ENCODE data around the gene RPL7A.
"Not testable (repeated sequence)": the region's sequence is repeated elsewhere in the genome, so short reads cannot be mapped to it uniquely, and the experiment has no call there.

RPL7A gene

DNA sequence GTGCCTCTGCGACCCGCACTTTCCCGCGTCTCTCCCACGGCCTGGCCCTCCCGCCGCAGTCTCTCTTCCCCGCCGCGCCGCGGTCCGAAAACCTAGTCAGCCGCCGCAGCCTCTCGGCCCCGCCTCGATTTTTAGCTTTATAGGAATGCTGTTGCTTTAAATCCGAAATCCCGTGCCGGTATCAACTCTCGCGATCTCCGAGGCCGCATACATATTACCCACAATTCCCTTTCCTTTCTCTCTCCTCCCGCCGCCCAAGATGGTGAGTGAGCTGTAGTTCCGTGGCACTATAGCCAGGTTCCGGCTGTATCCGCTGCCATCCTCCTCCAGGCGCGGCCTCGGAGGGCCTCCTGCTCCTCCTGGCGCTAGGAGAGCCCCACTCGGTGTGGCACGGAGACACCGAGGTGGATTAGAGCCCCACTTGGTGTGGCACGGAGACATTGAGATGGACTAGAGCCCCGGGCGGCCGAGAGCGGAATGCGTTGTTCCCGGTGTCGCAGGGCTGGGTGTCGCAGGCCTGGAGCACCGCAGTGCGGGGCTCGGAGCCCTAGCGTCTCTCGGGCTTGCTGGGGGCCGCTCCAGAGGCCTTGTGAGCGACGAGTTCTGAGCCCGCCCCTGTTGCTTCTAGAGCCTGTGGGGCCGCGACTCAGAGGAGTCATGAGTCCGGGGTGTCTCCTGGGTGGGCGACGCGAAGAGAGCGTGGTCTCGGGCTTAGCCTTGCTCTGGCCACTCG lies at the start of gene RPL7A, which contains the start of gene MED22:
Gene RPL7A, plus strand, starts transcription at position 234 of the 733 bp plus-strand sequence. Its CDS starts 26 bp downstream, at position 260.
Gene MED22, minus strand, starts transcription at position 147 of the 733 bp plus-strand sequence. CDS start 1,469 bp downstream, outside the sequence.
- DNase-seq = peak; percentile 92

DNA sequence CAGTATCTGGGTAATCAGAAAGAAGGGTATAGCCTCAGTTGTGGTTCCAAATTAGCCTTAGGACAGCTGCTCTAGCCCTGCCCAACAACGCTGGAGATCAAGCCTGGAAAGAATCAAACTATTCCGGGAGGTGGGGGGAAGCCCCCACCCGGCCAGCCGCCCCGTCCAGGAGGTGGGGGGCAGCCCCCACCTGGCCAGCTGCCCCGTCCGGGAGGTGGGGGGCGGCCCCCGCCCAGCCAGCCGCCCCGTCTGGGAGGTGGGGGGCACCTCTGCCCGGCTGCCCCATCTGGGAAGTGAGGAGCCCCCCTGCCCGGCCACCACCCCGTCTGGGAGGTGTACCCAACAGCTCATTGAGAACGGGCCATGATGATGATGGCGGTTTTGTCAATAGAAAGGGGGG lies 48.0 kb upstream of the RPL7A start:
- not testable (repeated sequence) for DNase-seq

DNA sequence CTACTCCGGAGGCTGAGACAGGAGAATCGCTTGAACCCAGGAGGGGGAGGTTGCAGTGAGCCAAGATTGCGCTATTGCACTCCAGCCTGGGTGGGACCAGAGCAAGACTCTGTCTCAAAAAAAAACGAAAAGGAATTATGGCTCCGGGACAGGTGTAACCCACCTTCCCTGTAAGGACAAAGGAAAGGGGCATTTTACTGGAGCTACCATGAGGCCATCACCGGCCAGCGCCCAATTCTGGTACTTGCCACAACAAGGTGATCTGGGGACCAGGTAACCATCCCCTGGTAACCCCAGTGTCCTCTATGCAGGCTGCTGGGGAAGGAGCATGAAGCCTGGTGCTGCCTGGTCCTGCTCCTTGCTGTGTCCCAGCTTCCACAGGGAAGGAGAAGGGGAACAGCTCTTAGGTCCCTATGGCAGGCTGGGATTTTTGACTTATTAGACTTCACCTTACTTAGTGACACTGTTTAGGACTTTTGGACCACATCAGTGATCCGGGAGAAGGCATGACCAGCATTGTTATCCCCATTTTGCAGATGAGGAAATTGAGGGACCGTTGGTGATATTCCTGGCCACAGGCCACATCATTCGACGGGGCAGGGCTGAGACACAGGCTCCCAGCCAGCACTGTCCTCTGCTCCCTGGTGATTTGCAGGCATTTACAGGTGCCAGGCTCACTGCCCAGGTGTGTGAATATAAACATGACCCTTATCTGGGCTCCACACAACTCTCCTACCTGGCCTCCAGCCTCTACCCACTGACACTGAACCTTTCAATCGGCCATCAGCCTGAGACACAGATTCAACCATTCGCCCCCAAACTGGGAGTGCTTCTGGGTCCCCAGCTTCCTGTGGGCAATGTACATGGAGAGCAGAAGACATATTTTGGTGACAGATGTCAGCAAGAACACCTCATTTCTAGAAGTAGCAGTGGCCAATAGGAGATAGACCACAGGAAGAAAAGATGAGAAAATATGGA lies 46.5 kb upstream of the RPL7A start:
- DNase-seq = no peak

DNA sequence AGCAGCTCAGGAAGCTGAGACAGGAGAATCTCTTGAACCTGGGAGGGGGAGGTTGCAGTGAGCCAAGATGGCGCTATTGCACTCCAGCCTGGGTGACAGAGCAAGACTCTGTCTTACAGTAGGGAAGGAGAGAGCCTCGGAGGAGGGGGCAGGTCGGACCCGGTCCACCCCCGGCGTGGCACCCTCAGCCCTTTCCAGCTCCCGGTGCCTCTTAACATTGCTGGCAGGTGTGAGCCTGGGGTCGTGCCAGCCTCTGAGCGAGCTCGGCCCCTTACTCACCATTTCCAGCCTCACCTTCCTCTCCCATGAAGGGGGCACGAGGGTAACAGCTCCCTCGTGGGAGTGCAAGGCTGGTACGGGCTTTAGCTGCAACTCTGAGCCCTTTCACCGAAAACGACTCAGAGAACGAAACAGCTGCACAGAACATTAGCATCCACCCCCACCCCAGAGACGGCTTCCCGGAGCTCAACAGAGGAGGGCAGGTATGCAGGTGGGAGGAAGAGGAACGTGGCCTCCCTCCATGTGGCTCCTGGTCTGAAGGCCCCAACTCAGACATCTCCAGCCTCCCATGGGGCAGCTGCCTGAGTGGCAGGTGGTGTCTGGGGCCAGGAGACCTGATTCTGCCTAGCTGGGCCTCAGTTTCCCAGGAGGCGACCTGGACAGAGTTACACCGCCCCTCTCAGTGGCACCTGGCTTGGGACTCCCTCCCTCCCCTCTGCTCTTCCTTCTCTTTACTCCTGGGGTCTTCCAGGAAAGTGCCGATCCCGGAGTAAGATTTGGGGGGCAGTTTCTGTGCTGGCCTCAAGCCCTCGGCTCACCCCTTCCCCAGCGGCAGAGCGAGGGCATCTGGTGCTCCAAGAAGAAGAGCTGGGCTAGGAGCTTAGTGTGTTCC lies 44.5 kb upstream of the RPL7A start:
- DNase-seq = no peak

DNA sequence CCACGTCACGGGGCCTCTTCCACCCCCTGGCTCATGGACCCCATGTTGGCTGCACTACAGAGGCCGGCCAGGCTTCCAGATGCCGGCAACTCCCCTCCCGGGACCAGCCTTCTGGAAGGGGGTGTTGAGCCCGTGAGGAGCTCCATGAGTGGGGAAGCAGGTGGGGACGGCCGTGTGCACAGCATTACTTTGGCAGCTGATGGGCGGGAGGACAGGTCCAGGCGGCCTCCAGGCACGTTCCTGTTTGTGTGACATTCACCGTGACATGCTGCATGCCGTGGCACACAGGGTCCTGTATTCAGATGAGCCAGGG lies 43.9 kb upstream of the RPL7A start:
- no peak for DNase-seq

DNA sequence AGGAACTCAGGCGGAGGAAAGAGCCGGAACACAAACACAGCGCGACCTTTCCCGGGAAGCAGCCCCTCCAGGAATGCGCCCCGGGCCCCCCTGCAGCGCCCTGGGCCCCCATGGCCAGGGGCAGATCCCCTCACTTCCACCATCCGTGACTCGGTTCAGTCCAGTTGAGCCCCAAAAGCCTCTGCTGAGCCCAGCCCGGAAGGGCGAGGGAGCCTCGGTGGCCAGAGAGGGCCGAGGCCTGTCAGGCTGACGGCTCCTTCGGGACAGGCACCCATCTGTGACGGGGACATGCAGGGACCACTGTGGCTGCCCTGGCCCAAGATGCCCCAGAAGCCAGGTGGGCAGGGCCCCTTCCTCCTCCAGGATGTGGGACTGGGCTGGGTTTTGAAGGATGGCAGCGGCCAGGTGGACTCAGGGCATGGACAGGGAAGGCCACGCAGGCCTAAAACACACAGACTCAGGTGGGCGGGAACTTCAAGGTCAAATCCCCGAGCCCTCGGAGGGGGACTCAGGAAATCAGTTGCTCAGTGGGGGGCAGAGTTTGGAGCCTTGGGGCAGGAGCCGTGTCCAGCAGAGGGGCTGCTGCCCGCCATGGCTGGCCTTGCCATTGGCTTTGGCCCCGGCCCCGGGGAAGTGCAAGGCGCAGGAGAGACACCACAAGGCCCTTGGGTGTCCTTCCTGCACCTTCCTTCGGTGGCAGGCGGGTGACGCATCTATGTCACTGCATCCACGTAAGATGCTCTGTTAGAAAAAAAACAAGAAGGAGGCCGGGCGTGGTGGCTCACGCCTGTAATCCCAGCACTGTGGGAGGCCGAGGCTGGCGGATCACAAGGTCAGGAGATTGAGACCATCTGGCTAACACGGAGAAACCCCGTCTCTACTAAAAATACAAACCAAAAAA lies 43.3 kb upstream of the RPL7A start:
- DNase-seq = no peak

DNA sequence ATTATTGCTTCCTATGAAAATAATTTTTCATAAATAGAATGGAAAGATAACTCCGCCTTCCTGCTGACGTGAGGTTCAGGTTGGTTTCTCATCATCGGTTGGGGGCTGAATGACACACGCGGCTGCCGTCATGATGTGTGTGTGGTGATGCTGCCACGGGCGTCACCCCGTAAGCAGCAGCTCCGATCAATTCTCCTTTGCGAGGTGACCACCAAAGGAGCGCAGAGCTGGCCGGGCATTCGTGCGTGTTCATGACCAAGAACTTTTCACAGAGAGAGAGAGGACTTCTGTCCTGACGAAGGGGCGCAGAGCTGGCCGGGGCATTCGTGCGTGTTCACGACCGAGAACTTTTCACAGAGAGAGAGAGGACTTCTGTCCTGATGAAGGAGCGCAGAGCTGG lies 42.3 kb upstream of the RPL7A start:
- DNase-seq = no peak

DNA sequence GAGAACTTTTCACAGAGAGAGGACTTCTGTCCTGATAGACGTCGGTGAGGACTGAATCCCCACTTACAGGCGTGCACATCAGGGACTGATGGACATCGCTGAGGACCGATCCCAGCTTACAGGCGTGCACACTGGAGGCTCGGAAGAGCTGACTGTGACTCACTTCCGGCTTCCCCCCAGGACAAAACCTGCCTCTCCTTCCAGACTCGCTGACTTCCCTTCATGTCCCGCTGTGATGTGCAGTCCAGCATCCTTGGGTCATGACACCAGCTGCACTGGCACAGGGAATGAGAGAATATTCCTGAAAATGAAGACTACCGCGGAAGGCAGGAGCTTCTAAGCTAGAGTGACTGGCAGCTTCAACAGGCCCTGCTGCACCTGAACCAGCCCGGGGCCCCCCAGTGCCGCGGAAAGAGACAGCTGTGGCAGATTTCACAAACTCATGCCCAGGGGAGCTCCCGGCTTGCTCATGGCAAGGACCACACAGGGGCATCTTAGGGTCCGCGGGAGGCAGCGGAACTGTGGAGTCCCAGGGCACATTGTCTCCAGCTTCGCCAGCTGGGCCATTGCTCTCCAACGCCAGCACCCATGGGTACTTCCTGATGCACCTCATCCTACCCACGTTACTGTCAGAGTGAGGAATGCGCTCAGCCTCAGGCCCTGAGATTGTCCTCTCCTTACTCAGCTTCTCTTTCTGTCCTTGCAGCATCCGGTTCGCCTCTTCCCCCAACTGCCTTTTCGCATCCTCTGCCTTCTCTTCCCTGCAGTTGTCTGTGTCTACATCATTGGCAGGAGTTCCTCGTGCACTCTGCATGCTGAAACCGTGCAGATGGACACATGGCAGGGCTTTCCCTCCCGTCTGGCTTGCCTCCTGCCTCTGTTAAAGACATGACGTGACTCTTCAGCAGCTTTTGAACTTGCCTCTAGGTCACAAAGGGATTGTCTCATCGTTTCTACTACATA lies 41.5 kb upstream of the RPL7A start:
- DNase-seq = no peak

DNA sequence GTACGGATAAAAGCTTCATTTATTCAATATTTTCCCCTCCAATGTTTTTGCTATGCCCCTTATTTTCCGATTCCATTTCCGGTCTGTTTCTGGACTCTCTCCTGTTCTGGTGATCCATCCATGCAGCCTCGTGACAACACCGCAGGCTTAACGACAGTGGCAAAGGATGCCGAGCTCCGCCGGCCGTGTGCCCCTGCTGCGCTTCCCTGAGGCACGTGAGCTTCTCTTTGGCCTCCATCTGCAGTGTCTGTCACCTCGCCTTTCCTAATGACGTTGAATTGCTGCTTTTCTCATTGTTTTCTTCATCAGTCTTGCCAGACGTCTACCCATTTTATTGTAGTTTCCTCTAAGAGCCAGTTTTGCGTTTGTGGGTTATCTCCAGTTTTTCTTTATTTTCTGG lies 40.7 kb upstream of the RPL7A start:
- DNase-seq = no peak

DNA sequence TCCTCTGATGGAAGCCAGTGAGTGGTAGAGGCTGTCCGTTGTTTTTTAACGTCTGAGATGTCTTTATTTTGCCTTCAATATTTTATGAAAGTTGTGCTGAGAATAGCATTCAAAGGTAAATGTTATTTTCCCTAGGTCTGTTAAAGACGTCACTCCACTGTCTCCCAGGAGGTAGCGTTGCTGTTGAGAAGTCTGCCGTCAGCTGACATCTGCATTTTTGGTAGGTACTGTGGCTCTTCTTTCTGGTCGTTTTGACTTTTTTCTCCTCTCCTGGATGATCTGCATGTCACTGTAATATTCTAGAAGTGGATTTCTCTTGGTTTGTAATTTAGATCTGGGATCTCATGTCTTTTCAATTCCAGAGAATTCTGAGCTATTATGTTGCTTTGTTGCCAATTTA lies 38.4 kb upstream of the RPL7A start:
- DNase-seq = no peak

DNA sequence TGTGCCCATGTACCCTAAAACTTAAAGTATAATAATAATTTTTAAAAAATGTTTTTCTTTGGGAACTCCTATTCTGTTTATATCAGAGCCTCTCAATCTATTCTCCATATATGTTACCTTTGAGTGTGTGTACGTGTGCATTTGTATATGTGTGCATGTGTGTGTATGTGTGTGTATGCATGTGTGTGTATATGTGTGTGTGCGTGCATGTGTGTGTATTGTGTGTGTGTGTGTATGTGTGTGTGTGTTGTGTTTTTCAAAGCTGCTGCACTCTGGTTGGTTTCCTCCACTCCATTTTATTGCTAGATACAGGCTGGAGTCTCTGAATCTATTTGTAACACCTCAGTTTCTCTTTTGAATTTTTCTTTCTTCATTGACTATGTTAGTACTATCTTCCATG lies 32.0 kb upstream of the RPL7A start:
- no peak for DNase-seq

DNA sequence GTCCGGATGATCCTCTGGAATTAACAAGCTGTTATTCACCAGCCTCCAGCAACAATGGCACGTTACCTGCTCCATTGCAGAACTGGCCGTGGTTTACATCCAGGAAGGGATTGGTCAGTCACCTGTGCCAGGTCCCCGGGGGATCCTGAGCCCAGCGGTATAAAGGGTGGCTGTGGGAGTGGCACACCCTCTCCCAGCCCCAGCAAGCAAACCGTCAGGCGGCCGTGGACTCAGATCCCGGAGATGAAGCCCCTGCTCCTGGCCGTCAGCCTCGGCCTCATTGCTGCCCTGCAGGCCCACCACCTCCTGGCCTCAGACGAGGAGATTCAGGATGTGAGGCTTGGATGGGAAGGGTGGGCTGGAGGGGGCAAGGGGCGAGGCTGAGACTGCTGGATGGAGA lies 30.5 kb upstream of the RPL7A start:
- DNase-seq = not testable (repeated sequence)

DNA sequence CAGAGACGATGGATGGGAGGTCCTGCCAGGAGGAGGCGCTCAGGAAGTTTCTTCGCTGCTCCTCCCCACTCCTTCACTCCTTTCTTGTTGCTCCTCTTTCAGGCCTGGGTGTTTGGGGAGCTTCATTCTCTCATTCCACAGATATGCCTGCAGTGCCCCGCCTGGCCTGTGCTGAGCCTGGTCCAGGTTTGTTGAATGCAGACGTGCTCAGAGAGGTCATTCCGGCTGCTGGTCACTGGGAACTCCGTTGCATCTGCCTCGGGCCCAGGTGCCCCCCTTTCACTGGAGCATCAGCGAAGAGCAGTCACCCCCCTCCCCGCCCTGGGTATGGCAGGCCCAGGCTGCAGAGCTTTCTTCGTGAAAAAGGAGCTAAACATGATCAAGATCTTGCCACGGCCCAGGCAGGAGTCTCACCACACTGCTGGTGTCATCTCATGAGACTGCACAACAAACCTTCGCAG lies 27.6 kb upstream of the RPL7A start:
- DNase-seq = no peak

DNA sequence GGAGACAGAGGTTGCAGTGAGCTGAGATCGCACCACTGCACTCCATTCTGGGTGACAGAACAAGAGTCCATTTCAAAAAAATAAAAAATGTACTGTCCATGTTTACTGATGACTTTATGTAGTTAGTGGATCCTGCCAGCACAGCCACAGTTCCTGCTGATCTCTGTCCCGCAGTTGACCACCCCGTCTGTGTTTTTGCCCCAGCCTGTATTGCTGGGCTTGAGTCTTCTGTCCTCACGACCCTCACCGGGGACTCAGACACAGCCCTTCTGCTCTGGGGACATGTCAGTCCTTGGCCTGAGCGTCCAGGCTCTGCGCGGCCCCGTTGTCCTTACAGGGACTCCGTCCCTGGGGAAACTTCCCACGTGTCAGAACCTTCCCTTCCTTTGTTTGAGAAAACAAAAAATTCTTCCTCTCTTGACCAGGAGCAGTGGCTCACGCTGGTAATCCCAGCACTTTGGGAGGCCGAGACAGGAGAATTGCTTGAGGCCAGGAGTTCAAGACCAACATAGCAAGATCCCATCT lies 26.5 kb upstream of the RPL7A start:
- DNase-seq = no peak

DNA sequence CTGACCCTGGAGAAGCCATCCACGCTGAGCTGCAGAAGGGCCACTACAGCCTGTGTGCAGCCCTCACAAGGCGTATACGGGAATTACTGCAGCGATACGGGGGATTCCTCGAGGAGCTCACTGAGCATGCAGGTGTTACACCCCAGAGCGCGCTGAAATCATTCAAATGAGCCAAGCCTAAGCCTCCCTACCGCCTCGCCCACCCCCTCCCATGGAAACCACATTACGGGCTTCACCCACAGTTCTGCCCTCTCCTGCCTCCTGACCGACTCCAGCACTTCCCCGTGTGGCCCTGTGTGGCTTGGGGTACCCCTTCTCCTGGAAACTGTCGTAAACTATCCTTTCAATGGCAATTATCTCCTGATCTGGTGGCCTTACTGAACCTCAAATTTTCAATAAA lies 25.3 kb upstream of the RPL7A start:
- DNase-seq = no peak

DNA sequence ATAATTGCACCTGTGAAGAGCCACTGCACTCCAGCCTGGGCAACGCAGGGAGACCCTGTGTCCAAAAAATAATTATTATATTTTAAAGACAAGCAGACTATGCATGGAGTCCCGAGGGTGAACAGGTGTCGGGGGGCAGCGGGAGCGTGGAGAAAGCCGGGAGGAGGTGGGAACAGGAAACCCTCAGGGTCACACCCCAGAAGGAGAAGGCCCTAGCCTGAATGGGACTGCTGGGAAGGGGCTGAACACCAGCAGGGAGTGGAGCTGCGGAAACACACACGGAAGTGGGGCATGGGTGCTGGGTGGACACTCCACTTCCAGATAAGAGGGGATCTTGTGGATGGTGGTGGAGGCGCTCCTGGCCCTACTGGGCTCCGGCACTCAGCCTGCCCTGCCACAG lies 24.8 kb upstream of the RPL7A start:
- no peak for DNase-seq

DNA sequence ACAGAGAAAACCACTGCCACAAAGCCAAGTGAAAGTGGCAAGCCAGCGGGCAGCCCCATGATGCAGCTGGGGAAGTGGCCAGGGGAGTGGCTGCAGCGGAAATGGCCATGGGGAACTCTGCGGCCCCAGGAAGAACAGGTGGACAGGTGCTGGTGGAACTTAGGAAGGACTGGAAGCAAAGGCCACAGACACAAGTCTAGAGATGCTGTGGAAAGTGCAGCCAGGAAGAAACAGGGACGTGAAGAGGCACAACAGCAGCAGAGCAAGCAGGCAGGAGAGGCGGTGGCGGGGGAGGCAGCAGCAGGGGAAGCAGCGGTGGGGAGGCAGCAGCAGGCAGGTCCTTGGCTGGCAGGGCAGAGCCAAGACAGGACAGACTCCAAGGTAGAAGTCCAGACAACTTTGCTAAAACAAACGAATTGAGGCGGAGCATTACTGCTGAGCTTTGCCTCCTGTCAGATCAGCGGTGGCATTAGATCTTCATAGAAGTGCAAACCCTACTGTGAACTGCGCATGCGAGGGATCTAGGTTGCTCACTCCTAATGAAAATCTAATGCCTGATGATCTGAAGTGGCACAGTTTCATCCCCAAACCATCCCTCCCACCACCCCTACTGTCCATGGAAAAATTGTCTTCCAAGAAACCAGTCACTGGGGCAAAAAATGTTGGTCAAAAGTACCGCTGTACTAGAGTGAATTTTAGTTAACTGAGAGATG lies 23.9 kb upstream of the RPL7A start:
- DNase-seq = no peak

DNA sequence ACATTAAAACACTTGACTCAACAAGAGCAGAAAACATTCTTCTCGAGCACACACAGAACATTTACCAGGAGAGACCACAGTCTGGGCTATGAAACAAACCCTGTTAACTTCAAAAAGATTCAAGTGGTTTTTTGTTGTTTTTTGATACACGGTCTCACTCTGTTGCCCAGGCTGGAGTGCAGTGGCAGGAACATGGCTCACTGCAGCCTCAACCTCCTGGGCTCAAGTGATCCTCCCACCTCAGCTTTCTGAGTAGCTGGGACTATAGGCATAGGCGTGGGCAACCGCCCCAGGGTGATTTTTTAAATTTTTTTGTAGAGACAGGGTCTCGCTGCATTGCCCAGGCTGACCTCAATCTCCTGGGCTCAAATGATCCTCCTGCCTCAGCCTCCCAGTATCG lies 21.0 kb upstream of the RPL7A start:
- not testable (repeated sequence) for DNase-seq

DNA sequence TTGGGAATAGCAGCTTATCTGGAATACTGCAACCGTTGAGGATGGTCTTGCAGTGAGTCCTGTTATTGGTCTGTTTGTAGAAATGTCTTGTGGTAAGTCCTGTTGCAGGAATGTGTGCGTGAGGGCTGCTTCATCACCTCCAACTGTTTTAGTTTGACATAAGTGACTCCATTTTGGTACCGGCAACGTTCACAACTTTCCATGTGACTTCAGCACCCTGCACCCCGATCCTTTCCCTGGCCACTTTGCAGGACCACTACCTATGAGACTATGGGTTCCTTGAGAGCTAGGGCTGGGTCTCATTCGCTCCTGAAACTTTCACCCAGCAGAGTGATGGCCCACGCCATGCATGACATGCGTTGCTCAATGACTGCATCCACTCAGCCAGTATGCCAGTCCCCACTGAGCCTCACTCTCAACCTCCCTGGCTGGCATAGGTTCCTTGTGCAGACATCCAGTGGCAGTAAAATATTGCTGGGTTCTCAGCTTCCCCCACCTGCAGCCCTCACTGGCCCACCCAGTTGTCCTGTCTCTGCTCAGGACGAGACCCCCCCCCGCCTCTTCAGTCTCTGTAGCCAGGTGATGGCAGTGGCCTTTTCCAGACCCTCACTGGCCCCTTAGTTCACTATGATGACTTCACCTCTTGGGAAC lies 20.1 kb upstream of the RPL7A start:
- DNase-seq = no peak

Data from activated naive CD4-positive, alpha-beta T cell treated with Interleukin-2 at 50 U/mL for 16 hours (primary cell).